Occipital lobe (tissue), 3 donors: ENCODE measurements around the gene USP15. TPM values are rescaled to one million over a fixed set of nuclear protein-coding genes. Genes with fewer than 3 reads are reported as not detected.
A peak's percentile ranks its signal among the peaks of the same experiment; 100 is the strongest.
"Not testable (repeated sequence)": the region's sequence is repeated elsewhere in the genome, so short reads cannot be mapped to it uniquely, and the experiment has no call there.

Experiments
- DNase-seq: peaks from one replicate; lab custom pipeline; 2025; lab: John Stamatoyannopoulos, UW
- small RNA-seq: library from RNA; depleted of rRNA; stranded (forward); fragments of <200 nt; gene quantifications from one replicate; pipeline ENCODE3, GENCODE V24; 2014
- total RNA-seq: library from RNA; depleted of rRNA; stranded (reverse); fragments of >200 nt; gene quantifications from one replicate; pipeline ENCODE4 v1.2.3, GENCODE V29; 2014

USP15 gene
- total RNA-seq, 1 donor from 2014 or later: 160 TPM

- DNase-seq: peak; percentile 12
Measured at GRCh38 chr12:62438098-62438692, 178.0 kb downstream of the USP15 start.

- DNase-seq: no peak
Measured at GRCh38 chr12:62446754-62447452, 186.7 kb downstream of the USP15 start.

DNA sequence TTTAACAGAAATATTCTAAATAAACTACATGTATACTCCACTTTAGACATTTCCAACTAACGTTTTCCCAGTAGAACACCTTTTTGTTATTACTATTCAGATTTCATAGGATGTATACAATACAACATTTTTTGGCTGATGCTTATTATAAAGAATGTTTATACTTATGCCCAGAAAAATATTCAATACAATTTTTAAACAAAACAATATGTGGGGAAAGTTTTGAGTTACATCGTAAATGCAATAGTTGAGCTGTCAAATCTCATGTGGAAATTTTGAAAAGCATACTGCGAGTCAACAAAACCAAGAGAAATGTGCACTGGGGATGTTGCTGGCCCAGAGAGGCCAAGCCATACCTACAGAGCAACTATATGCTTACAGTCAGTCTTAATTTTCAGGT is 188.2 kb downstream of the USP15 start:
- no peak for DNase-seq

DNA sequence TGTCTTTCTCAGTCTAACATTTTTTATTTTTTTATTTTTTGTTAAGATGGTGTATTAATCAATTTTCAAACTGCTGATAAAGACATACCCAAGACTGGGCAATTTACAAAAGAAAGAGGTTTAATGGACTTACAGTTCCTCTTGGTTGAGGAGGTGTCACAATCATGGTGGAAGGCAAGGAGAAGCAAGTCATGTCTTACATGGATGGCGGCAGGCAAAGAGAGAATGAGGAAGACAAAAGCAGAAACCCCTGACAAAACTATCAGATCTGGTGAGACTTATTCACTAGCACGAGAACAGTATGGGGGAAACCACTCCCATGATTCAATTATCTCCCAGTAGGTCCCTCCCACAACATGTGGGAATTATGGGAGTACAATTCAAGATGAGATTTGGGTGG is 195.2 kb downstream of the USP15 start:
- not testable (repeated sequence) for DNase-seq

- DNase-seq: no peak
Measured at GRCh38 chr12:62458626-62459025, 198.4 kb downstream of the USP15 start.

- DNase-seq: no peak
Measured at GRCh38 chr12:62459976-62460375, 199.8 kb downstream of the USP15 start.

GRCh38 chr12:62461171-62461837 is 201.1 kb downstream of the USP15 start:
- not testable (repeated sequence) for DNase-seq

- DNase-seq: not testable (repeated sequence)
Measured at GRCh38 chr12:62463252-62463651, 203.0 kb downstream of the USP15 start.

Small RNAs within 50 kb of the gene (small RNA-seq; reads per million reads assigned to genes)
- gene RF00017 (not detected), gene RNU6-595P (not detected)

Other genes starting within 250 kb of the USP15 start
- gene MON2, start 206.4 kb downstream of the USP15 start, total RNA-seq: 90.8 TPM